Erythroblast (primary cell): ENCODE measurements around the gene ARVCF.
A peak's percentile ranks its signal among the peaks of the same experiment; 100 is the strongest.

ENCODE experiments used
- GATA1 ChIP-seq: IDR thresholded peaks from 2 replicates; pipeline ENCODE4 v1.6.1; 2011; ENCODE audit warnings: low read depth, mild to moderate bottlenecking, control low read depth, low read length, moderate library complexity
- POLR2A ChIP-seq: IDR thresholded peaks from 2 replicates; pipeline ENCODE4 v1.6.1; 2011; ENCODE audit warnings: mild to moderate bottlenecking, low read length

- peak; percentile 79 for TF ChIP-seq POLR2A
- TF ChIP-seq GATA1, result no peak
These were observed 84.0 kb downstream of the ARVCF start for GRCh38 chr22:19932367-19933206.
